SK-N-MC (cell line): Measurements from ENCODE around the gene OR2W3.

ENCODE experiments used
- EZH2 ChIP-seq: fragments of 200-600 bp; sonication (generic); IDR thresholded peaks from one replicate; pipeline ENCODE4 v1.6.1; 2017; ENCODE audit warnings: antibody characterized with exemption
- POLR2AphosphoS5 ChIP-seq: IDR thresholded peaks from 2 replicates; pipeline ENCODE4 v1.6.1; 2012; ENCODE audit warnings: mild to moderate bottlenecking, low read depth, low read length, borderline replicate concordance

- TF ChIP-seq POLR2AphosphoS5 (no peak), EZH2 (no peak)
Measured at GRCh38 chr1:247854899-247855545, 40.4 kb upstream of the OR2W3 start.
